Measurements from ENCODE around the gene GSTP1.
"Not testable (repeated sequence)": the region's sequence is repeated elsewhere in the genome, so short reads cannot be mapped to it uniquely, and the experiment has no call there.

The GSTP1 gene

DNA sequence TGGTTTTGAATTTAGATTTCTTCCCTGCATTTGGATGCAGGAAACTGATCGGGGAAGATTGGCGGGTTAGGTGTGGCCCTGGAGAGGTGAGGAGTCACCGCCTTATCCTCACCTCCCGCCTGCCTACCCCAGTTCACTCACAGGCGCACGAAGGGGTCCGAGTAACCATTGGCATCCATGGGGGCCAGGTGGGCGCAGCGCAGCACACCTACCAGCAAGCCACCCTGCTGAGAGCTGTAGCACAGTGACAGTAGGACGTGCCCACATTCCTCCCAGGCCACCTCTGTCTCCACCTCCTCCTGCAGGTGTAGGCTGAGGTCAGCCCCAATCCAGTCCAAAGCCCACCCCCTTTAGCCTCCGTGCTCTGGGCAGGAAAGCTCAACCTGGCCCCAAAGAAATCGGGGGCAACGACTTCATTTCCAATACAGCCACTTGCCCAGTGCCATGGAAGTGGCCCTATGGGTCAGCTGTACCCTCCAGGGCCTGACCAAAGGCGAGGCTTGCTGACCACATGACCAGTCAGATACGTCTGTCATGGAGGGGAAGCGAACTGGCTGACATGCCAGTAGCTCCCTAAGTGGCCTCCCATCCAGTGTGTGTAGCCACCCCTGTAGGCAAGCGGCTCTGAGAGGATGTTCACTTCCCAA is 29.8 kb downstream of the GSTP1 start:
- no peak overlapping the region for H3K4me3 ChIP-seq (ENCODE audit: low read depth, low read length)

GRCh38 chr11:67613960-67614715 is 30.5 kb downstream of the GSTP1 start:
- H3K4me3 ChIP-seq (ENCODE audit: low read depth, low read length) = no peak overlapping the region

GRCh38 chr11:67614730-67615714 is 31.4 kb downstream of the GSTP1 start:
- no peak overlapping the region for H3K4me3 ChIP-seq (ENCODE audit: low read depth, low read length)

GRCh38 chr11:67615728-67616430 is 32.3 kb downstream of the GSTP1 start:
- H3K4me3 ChIP-seq (ENCODE audit: low read depth, low read length) = no peak overlapping the region

DNA sequence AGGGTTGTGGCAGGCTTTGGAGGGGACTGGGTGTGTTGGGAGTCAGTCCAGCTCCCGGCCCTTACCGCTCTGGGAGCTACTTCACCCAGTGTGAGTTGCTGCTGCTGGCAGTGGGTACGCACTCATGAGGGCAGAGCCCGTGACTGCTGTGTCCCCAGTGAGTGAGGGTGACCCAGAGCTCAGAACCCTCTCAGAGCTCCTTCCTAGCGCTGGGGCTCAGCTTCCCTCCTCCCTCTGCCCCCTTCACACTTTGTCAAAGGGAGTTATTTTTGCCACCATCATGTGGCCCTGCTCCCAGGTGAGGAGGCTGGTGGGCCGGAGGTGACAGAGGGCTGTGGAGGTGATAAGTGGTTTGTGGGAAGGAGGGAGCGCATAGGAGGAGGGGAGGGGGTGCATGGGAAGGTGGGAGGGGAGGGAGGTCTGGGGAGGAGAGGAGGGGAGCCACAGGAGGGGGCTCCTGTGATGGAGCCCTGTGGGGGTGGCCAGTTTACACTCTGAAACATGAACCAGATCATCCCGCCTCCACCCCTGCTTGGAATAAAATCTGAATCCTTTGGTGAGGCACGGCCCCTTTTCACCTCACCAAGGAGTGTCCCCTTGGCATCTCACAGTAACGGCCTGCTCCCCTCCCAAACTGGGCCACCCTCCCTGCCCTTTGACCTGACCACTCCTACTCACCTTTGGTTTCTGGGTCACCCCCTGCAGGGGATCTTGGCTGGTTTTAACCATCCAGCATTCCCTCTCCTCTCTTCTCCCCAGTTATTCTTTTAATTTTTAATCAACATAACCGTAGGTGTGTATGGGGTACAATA is 33.0 kb downstream of the GSTP1 start:
- no peak overlapping the region for H3K4me3 ChIP-seq (ENCODE audit: low read depth, low read length)

DNA sequence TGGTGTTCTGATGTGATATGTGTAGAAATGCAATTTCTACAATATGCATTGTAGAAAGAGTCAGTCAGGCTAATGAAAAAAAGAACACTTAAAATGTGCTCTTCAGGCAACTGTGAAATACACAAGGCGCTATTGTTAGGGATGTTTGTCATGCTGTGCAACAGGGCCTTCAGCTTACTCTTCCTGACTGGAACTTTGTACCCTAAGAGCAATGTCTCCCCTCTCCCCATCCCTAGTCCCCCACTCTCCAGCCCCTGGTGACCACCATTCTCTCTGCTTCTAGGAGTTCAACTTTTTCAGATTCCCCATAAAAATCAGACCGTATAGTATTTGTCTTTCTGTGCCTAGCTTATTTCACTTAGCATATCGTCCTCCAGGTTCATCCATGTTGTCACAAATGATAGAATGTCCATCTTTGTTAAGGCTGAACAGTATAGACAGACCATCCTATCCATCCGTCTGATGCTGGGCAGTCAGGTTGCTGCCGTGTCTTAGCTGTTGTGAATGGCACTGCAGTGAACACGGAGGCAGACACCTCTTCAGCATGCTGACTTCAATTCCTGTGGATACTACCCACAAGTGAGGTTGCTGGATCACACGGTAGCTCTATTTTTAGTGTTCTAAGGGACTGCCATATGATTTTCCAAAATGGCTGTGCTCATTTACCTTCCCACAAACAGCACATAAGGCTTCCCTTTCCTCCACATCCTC is 33.8 kb downstream of the GSTP1 start:
- no peak overlapping the region for H3K4me3 ChIP-seq (ENCODE audit: low read depth, low read length)

DNA sequence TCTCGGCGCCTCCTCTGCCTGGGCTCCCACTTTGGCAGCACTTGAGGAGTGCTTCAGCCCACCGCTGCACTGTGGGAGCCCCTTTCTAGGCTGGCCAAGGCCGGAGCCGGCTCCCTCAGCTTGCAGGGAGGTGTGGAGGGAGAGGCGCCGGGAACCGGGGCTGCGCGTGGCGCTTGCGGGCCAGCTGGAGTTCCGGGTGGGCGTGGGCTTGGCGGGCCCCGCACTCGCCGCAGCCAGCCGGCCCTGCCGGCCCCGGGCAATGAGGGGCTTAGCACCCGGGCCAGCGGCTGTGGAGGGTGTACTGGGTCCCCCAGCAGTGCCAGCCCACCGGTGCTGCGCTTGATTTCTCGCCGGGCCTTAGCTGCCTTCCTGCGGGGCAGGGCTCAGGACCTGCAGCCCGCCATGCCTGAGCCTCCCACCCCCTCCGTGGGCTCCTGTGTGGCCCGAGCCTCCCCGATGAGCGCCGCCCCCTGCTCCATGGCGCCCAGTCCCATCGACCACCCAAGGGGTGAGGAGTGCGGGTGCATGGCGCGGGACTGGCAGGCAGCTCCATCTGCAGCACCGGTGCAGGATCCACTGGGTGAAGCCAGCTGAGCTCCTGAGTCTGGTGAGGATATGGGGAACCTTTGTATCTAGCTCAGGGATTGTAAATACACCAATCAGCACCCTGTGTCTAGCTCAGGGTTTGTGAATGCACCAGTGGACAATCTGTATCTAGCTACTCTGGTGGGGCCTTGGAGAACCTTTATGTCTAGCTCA is 35.5 kb downstream of the GSTP1 start:
- not testable (repeated sequence) for H3K4me3 ChIP-seq (ENCODE audit: low read depth, low read length)

DNA sequence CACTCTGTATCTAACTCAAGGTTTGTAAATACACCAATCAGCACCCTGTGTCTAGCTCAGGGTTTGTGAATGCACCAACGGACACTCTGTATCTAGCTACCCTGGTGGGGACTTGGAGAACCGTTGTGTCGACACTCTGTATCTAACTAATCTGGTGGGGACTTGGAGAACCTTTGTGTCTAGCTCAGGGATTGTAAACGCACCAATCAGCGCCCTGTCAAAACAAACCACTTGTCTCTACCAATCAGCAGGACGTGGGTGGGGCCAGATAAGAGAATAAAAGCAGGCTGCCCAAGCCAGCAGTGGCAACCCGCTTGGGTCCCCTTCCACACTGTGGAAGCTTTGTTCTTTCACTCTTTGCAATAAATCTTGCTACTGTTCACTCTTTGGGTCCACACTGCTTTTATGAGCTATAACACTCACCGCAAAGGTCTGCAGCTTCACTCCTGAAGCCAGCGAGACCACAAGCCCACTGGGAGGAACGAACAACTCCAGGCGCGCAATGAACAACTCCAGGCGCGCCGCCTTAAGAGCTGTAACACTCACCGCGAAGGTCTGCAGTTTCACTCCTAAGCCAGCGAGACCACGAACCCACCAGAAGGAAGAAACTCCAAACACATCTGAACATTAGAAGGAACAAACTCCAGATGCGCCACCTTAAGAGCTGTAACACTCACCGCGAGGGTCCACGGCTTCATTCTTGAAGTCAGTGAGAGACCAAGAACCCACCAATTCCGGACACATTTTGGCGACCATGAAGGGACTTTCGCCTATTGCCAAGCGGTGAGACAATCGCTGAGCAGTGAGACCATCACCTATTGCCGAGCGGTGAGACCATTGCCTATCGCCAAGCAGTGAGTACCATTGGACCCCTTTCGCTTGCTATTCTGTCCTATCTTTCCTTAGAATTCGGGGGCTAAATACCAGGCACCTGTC is 36.3 kb downstream of the GSTP1 start:
- peak overlapping the region; percentile 72 for H3K4me3 ChIP-seq (ENCODE audit: low read depth, low read length)

- H3K4me3 ChIP-seq (ENCODE audit: low read depth, low read length) = peak overlapping the region; percentile 72
Measured at GRCh38 chr11:67620621-67621020, 37.0 kb downstream of the GSTP1 start.

DNA sequence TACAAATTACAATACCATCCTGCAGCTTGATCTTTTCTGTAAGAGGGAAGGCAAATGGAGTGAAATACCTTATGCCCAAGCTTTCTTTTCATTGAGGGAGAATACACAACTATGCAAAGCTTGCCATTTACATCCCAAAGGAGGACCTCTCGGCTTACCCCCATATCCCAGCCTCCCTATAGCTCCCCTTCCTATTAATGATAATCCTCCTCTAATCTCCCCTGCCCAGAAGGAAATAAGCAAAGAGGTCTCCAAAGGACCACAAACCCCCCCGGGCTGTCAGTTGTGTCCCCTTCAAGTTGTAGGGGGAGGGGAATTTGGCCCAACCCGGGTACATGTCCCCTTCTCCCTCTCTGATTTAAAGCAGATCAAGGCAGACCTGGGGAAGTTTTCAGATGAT is 38.3 kb downstream of the GSTP1 start:
- peak overlapping the region; percentile 72 for H3K4me3 ChIP-seq (ENCODE audit: low read depth, low read length)

DNA sequence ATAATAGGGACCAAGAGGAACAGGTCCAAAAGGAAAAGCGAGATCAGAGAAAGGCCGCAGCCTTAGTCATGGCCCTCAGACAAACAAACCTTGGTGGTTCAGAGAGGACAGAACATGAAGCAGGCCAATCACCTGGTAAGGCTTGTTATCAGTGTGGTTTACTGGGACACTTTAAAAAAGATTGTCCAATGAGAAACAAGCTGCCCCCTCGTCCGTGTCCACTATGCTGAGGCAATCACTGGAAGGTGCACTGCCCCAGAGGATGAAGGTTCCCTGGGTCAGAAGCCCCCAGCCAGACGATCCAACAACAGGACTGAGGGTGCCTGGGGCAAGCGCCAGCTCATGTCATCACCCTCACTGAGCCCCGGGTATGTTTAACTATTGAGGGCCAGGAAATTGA is 39.3 kb downstream of the GSTP1 start:
- not testable (repeated sequence) for H3K4me3 ChIP-seq (ENCODE audit: low read depth, low read length)

- H3K4me3 ChIP-seq (ENCODE audit: low read depth, low read length) = not testable (repeated sequence)
Measured at GRCh38 chr11:67623795-67624194, 40.2 kb downstream of the GSTP1 start.

DNA sequence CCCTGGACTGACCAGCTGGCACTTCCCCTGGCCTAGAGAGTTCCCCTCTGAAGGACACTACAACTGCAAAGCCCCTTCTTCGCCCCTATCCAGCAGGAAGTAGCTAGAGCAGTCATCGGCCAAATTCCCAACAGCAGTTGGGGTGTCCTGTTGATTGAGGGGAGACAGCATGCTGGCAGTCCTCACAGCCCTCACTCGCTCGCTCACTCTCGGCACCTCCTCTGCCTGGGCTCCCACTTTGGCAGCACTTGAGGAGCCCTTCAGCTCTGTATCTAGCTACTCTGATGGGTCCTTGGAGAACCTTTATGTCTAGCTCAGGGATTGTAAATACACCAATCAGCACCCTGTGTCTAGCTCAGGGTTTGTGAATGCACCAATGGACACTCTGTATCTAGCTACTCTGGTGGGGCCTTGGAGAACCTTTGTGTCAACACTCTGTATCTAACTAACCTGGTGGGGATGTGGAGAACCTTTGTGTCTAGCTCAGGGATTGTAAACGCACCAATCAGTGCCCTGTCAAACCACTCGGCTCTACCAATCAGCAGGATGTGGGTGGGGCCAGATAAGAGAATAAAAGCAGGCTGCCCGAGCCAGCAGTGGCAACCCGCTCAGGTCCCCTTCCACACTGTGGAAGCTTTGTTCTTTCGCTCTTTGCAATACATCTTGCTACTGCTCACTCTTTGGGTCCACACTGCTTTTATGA is 42.7 kb downstream of the GSTP1 start:
- H3K4me3 ChIP-seq (ENCODE audit: low read depth, low read length) = not testable (repeated sequence)

DNA sequence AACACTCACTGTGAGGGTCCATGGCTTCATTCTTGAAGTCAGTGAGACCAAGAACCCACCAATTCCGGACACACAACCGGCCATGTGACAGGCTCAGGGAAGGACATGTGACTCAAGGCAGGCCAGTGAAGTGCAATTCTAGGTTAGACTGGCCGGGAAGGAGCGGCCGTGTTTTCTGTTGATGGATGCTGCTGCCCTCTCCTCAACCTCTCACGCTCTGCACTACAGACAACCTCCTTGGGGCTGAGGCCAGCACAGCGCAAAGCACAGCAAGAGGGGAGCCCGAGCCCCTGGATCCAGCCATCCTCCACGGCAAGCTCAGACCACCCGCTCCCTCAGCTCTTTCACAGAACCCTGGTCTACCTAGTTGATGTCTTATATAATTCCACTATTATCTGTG is 43.4 kb downstream of the GSTP1 start:
- H3K4me3 ChIP-seq (ENCODE audit: low read depth, low read length) = no peak overlapping the region

GRCh38 chr11:67627441-67627811 is 43.8 kb downstream of the GSTP1 start:
- no peak overlapping the region for H3K4me3 ChIP-seq (ENCODE audit: low read depth, low read length)

GRCh38 chr11:67627812-67628624 is 44.4 kb downstream of the GSTP1 start:
- no peak overlapping the region for H3K4me3 ChIP-seq (ENCODE audit: low read depth, low read length)
